Keratinocyte (primary cell): ENCODE data around the gene NCK1.

Experiments
- EZH2 ChIP-seq: IDR thresholded peaks from one replicate; pipeline ENCODE4 v1.6.1; 2012; ENCODE audit warnings: inconsistent platforms, mild to moderate bottlenecking, low read length, moderate library complexity
- TF ChIP-seq, protein P1 (sequence below), 3 experiments: IDR thresholded peaks in 1 of 3; conservative IDR thresholded peaks in 1 of 3; optimal IDR thresholded peaks in 1 of 3; 2 replicates in 2 of 3; 3 replicates in 1 of 3; pipeline versions ENCODE3 to v1.5.1; 2011; ENCODE audit warnings: low read length in 3 of 3, mild to moderate bottlenecking in 3 of 3, moderate library complexity in 2 of 3, control low read depth in 1 of 3, inconsistent platforms in 1 of 3; ENCODE audit not compliant: insufficient read depth in 2 of 3; ENCODE audit errors: extremely low read depth in 1 of 3

DNA sequence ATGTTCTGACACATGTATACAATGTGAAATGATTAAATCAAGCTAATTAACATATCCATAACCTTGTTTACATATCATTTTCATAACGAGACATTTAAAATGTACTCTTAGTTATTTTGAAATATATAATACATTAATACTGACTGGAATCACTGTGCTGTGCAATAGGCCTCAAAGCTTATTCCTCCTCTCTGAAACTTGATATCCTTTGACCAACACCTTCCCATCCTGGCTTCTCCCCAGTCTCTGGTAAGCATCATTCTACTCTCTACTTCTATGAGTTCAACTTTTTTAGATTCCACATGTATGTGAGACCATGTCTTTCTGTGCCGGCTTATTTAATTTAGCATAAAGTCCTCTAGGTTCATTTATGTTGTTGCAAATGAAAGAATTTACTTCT, 48.7 kb downstream of the NCK1 start:
- TF ChIP-seq, protein P1, sequence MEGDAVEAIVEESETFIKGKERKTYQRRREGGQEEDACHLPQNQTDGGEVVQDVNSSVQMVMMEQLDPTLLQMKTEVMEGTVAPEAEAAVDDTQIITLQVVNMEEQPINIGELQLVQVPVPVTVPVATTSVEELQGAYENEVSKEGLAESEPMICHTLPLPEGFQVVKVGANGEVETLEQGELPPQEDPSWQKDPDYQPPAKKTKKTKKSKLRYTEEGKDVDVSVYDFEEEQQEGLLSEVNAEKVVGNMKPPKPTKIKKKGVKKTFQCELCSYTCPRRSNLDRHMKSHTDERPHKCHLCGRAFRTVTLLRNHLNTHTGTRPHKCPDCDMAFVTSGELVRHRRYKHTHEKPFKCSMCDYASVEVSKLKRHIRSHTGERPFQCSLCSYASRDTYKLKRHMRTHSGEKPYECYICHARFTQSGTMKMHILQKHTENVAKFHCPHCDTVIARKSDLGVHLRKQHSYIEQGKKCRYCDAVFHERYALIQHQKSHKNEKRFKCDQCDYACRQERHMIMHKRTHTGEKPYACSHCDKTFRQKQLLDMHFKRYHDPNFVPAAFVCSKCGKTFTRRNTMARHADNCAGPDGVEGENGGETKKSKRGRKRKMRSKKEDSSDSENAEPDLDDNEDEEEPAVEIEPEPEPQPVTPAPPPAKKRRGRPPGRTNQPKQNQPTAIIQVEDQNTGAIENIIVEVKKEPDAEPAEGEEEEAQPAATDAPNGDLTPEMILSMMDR (optimal IDR thresholded peaks at IDR 0.05 in 1 of 3, IDR thresholded peaks at IDR 0.05 in 1 of 3, conservative IDR thresholded peaks at IDR 0.05 in 1 of 3; ENCODE audit: extremely low read depth in 1 of 3, insufficient read depth in 2 of 3, low read length in 3 of 3), result no peak
- no peak for TF ChIP-seq EZH2
